Effector memory CD4-positive, alpha-beta T cell (primary cell): ENCODE measurements around the gene ADAMTSL1.

Experiments
- DNase-seq, 3 donors: peaks; one replicate each; pipeline ENCODE4 v3.0.0-alpha.2; 2020
- H3K27ac ChIP-seq: 2 replicates; pipeline ENCODE4 v1.7.0; 2013; ENCODE audit warnings: mild to moderate bottlenecking, low read length, moderate library complexity; ENCODE audit not compliant: insufficient read depth, poor library complexity, severe bottlenecking
- H3K27me3 ChIP-seq: replicated peaks from 2 replicates; pipeline ENCODE4 v1.7.0; 2013; ENCODE audit warnings: mild to moderate bottlenecking, low read length; ENCODE audit not compliant: insufficient read depth, control insufficient read depth, poor library complexity, severe bottlenecking
- H3K36me3 ChIP-seq: 2 replicates; pipeline ENCODE4 v1.7.0; 2013; ENCODE audit warnings: mild to moderate bottlenecking, low read length, moderate library complexity; ENCODE audit not compliant: control insufficient read depth, insufficient read depth
- H3K4me1 ChIP-seq: 2 replicates; pipeline ENCODE4 v1.7.0; 2013; ENCODE audit warnings: low read length, mild to moderate bottlenecking; ENCODE audit not compliant: control insufficient read depth, insufficient read depth, poor library complexity, severe bottlenecking
- H3K4me3 ChIP-seq: 2 replicates; pipeline ENCODE4 v1.7.0; 2013; ENCODE audit warnings: low read length, low read depth, mild to moderate bottlenecking; ENCODE audit not compliant: insufficient read depth, poor library complexity, severe bottlenecking
- H3K9me3 ChIP-seq: 2 replicates; pipeline ENCODE4 v1.7.0; 2013; ENCODE audit warnings: mild to moderate bottlenecking, low read length, moderate library complexity; ENCODE audit not compliant: control insufficient read depth

ADAMTSL1 gene

DNA sequence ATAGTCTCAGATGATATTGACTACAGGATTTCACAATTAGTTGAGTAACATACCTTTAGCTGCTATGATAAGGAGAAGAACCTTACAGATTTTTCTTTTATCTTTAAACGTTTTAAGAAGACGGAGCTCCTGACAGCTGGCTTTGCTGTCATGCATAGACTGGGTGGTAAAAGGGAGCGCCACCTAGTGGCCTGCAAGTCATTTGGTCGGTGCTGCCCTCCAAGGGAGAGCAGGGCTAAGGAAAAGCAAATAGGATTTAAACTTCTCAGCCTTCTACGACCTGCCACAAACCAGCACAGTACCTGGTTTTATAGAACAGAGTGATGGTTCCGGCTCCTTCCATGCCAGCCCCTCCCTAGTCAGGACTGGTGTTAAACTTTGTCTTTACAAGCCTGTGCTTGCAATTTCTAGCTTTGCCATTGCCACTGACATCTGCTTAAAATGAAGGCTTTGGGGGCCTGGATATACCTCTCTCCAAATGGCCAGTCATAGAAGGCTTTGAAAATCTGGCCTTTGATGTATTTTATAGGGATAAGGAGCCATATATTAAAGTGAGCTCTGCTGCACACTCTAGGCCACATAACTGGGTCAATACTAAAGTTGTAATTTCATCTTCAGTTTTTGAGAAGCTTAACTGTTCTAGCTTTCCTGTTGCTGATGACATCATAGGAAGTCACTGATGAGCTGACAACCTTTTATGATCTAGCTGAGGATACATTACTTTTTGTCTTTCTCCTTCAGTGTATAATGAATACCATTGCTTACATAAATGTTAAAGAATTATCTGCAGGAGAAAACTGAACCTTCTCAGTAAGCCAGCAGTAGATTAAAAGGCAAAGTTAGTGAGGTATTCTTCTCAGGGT is 31.1 kb upstream of the ADAMTSL1 start:
- H3K27ac ChIP-seq, result no peak overlapping the region
- no peak for DNase-seq
- H3K4me1 ChIP-seq, result no peaks in the 10 kb centered on the region
- H3K27me3 ChIP-seq, result peaks cover 4% of the 10 kb centered on the region
- H3K4me3 ChIP-seq, result no peak overlapping the region
- no peaks in the 10 kb centered on the region for H3K36me3 ChIP-seq
- no peaks in the 10 kb centered on the region for H3K9me3 ChIP-seq

DNA sequence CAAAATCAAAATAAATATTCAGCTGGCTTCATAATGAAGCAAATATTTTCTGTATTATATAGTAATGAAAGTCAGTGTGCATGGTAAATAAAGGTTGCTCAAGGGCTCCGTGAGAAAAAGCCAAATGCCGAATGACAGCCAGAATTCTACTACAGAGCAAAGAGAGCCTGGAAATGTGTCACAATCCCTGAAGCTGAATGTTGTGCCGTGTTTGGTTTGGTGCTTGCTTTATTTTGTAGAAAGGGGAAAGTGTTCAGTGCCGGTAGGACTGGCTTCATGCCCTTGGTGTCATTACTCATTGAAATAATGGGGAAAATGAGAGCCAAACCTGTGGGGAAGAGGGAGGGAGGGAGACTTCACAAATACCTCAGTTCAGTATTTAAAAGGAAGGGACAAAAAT is 26.8 kb upstream of the ADAMTSL1 start:
- no peak overlapping the region for H3K27ac ChIP-seq
- H3K9me3 ChIP-seq, result no peaks in the 10 kb centered on the region
- no peaks in the 10 kb centered on the region for H3K36me3 ChIP-seq
- H3K4me1 ChIP-seq, result no peaks in the 10 kb centered on the region
- DNase-seq, result no peak
- H3K4me3 ChIP-seq, result no peak overlapping the region
- H3K27me3 ChIP-seq, result no peaks in the 10 kb centered on the region

DNA sequence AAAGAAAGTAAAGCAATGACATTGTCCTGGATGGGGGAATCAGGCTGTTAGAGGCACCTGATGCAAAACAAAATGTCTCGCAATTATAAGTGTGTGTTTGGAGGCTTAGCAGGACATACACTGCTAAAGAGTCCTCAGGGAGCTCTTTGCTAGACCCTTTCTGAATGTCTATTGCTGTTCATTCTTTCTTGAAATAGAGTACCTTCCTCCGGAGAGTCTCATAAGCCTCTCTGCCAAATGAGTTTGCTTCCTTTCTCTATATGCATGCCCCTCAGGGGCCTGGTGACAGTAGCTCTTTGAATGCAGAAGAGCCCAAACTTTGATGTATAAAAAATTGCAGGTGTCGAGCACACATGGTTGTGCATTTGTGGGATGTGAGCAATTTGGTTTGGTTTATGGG is 26.4 kb upstream of the ADAMTSL1 start:
- Histone ChIP-seq H3K27ac (no peak overlapping the region), H3K9me3 (no peaks in the 10 kb centered on the region), H3K4me1 (no peaks in the 10 kb centered on the region), H3K4me3 (no peak overlapping the region), H3K27me3 (no peaks in the 10 kb centered on the region), H3K36me3 (no peaks in the 10 kb centered on the region)
- no peak for DNase-seq

DNA sequence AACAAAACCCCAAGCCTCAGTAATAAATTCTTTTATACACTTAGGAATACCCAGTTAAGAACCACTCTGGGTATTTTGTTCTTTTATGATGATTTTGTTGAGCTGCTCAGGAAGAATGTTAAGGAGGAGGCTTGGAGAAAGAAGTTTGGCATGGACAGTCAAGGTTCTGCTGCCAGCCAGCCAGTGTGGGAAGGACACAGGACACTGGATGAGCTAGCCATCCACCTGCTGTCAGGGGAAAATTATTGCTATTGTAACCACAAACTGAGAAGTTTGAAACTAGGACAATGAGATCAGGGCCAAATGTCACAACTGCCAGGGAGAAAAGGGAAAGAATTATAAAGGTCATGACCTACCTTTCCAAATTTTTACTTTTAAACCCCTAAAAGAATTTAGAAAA is 25.9 kb upstream of the ADAMTSL1 start:
- no peak for DNase-seq
- no peaks in the 10 kb centered on the region for H3K27me3 ChIP-seq
- H3K36me3 ChIP-seq, result no peaks in the 10 kb centered on the region
- no peak overlapping the region for H3K27ac ChIP-seq
- no peak overlapping the region for H3K4me3 ChIP-seq
- no peaks in the 10 kb centered on the region for H3K4me1 ChIP-seq
- no peaks in the 10 kb centered on the region for H3K9me3 ChIP-seq

DNA sequence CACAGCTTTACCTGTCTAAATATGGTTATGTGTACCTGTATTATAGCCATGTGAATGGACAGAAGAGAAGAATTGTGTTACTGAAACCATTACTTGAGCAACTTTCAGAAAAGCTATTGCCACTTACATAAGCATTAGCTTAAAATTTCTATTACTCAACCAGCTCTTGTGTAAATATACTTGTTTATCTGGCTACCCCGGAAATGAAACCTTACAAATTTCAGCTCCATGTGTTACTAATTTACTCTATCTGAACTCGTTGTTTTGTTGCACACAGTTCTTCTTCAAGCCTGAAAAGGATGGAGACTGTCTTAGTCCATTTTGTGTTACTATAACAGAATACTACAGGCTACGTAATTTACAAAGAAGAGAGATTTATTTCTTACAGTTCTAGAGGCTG is 22.5 kb upstream of the ADAMTSL1 start:
- Histone ChIP-seq H3K4me1 (no peaks in the 10 kb centered on the region), H3K4me3 (no peak overlapping the region), H3K27me3 (no peaks in the 10 kb centered on the region), H3K36me3 (no peaks in the 10 kb centered on the region), H3K9me3 (no peaks in the 10 kb centered on the region), H3K27ac (no peak overlapping the region)
- DNase-seq, result no peak

DNA sequence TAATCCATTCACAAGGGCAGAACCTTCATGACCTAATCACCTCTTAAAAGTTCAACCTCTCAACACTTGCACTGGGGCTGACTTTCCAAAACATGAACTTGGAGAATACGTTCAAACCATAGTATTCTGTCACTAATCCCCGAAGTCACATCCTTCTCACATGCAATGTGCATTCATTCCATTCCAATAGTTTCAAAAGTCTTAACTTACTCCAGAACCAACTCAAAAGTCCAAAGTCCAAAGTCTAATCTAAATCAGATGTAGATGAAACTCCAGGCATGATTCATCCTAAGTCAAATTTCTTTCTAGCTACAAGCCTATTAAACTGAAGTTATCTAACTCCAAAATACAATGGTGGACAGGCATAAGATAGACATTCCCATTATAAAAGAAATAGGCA is 21.7 kb upstream of the ADAMTSL1 start:
- Histone ChIP-seq H3K27ac (no peak overlapping the region), H3K27me3 (no peaks in the 10 kb centered on the region), H3K4me1 (no peaks in the 10 kb centered on the region), H3K4me3 (no peak overlapping the region), H3K9me3 (no peaks in the 10 kb centered on the region), H3K36me3 (no peaks in the 10 kb centered on the region)
- no peak for DNase-seq

DNA sequence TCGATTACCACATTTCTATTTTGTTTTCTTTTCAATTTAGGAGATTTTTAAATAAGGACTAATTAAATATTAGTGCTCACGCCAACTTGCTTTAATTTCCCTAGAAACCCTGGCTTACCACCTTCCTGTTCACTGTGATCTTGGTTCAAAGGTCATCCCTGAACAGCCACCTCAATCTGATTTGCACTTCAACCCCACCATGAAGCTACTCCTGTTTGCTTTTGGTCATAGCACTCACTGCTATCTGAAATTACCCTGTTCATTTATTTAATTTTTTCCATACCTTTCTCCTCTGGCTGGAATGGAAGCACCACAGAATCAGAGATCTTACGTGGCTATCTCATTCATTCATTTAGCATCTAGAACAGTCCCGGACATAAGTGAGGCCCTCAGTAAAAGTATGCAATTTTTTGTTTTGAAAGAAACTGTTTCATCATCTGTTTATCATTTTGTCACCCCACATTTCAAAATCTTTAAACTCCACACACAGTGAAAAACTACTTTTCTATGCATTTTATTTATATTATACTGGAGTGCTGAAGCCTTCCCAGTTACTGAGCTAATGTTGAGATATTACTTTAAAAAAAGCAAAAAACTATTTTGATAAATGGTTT is 17.2 kb upstream of the ADAMTSL1 start:
- Histone ChIP-seq H3K36me3 (no peaks in the 10 kb centered on the region), H3K9me3 (no peaks in the 10 kb centered on the region), H3K4me3 (no peak overlapping the region), H3K4me1 (no peaks in the 10 kb centered on the region), H3K27ac (no peak overlapping the region), H3K27me3 (no peaks in the 10 kb centered on the region)
- DNase-seq, result no peak

DNA sequence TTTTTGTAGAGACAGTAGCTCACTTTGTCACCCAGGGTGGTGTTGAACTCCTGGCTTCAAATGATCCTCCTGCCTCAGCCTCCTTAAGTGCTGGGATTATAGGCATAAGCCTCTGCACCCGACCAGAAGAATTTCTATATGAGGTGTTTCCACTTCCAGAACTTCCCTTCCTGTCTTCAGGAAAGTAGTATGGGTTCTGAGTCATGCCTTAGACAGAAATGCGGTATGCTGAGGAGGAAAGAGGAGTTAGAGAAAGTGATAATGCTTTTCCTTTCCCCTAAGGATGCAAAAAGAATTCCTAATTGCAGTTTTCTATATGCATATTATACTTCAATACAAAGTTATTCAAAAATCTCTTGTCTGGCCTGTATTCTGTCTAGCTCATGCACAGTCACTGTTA is 16.4 kb upstream of the ADAMTSL1 start:
- DNase-seq, result no peak
- H3K27ac ChIP-seq, result no peak overlapping the region
- H3K36me3 ChIP-seq, result no peaks in the 10 kb centered on the region
- H3K4me1 ChIP-seq, result no peaks in the 10 kb centered on the region
- H3K9me3 ChIP-seq, result no peaks in the 10 kb centered on the region
- H3K27me3 ChIP-seq, result no peaks in the 10 kb centered on the region
- no peak overlapping the region for H3K4me3 ChIP-seq

DNA sequence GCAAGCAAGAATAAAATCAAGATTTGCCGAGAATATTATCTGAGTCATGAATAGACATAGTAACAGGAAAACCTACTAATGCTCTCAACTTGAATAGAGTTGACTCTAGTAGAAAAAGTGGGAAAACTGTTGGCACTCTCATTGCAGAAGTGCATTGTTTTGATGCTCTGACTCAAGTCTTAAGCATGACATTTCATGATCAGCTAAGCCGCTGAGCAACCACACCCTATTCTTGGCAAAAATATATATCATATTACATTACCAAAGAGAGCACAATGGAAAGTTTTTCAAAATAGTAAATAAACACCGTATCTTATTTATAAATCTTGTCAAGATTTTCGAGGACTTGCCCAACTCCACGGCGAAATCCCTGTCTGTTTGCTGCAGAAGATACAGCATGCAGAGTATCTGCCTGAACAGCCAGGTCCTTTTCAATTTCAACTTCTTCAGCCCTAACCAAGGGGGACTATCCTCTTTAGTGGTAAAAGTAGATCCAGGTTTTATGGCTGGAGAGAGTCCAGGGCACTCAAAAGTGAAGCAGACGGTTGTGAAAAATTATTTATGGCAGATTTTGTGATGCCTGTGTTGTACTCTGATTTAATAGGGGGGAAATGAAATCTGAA is 13.9 kb upstream of the ADAMTSL1 start:
- H3K4me3 ChIP-seq, result no peak overlapping the region
- no peaks in the 10 kb centered on the region for H3K9me3 ChIP-seq
- H3K27me3 ChIP-seq, result no peaks in the 10 kb centered on the region
- no peak overlapping the region for H3K27ac ChIP-seq
- no peaks in the 10 kb centered on the region for H3K36me3 ChIP-seq
- DNase-seq, result no peak
- no peaks in the 10 kb centered on the region for H3K4me1 ChIP-seq

DNA sequence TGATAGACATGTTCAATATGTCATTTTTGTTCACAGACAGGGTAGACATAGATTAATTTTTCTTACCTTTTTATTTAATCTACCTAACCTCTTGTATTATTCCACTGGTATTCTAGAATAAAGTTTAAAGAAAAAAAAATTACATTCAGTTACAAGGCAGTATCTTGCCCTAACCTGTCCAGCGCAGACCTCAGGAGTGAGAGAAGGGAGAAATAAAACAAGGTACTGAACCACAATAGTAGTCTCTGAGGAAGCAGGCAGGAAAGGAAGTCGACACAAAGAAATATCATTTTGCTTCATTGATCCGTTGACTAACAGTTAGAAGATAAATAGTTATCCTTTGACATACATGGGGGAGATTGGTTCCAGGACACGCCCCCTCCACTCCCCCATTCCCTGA is 12.5 kb upstream of the ADAMTSL1 start:
- no peaks in the 10 kb centered on the region for H3K9me3 ChIP-seq
- no peaks in the 10 kb centered on the region for H3K4me1 ChIP-seq
- H3K27ac ChIP-seq, result no peak overlapping the region
- H3K4me3 ChIP-seq, result no peak overlapping the region
- no peaks in the 10 kb centered on the region for H3K27me3 ChIP-seq
- no peak for DNase-seq
- H3K36me3 ChIP-seq, result no peaks in the 10 kb centered on the region
